ENCODE measurements around the gene CKMT1B.
"Not testable (repeated sequence)": the region's sequence is repeated elsewhere in the genome, so short reads cannot be mapped to it uniquely, and the experiment has no call there.

The CKMT1B gene

GRCh38 chr15:43638464-43639204 lies 44.8 kb downstream of the CKMT1B start:
- not testable (repeated sequence) for DNase-seq

Measured in activated CD4-positive, alpha-beta T cell treated with anti-CD3 and anti-CD28 coated beads for 4 hours (primary cell).